GM19025 (cell line): ENCODE results near the gene SHISA8.
A peak's percentile ranks its signal among the peaks of the same experiment; 100 is the strongest.
"Not testable (repeated sequence)": the region's sequence is repeated elsewhere in the genome, so short reads cannot be mapped to it uniquely, and the experiment has no call there.

Experiments used
- ATAC-seq: cut with Tn5 transposase; IDR thresholded peaks from one replicate; pipeline ENCODE4 v1.9.1; 2021; ENCODE audit warnings: mild to moderate bottlenecking, low read depth, moderate library complexity; ENCODE audit not compliant: unreplicated experiment

SHISA8 gene

GRCh38 chr22:41915035-41915785, at the start of gene SHISA8:
SHISA8 (minus strand) TSS chr22:41915074; CDS start chr22:41914667, 407 bp downstream.
- no peak for ATAC-seq

GRCh38 chr22:41964112-41964491, 49.2 kb upstream of the SHISA8 start:
- no peak for ATAC-seq

GRCh38 chr22:41963453-41964111, 48.7 kb upstream of the SHISA8 start:
- no peak for ATAC-seq

- ATAC-seq = no peak
Measured at GRCh38 chr22:41957941-41958556, 43.2 kb upstream of the SHISA8 start.

GRCh38 chr22:41952713-41953112, 37.8 kb upstream of the SHISA8 start:
- no peak for ATAC-seq

GRCh38 chr22:41951898-41952474, 37.1 kb upstream of the SHISA8 start, which contains the start of gene SMIM45:
SMIM45 (plus strand) TSS chr22:41952150.
- ATAC-seq = no peak

- ATAC-seq = peak; percentile 25
Measured at GRCh38 chr22:41949297-41949965, 34.6 kb upstream of the SHISA8 start.

GRCh38 chr22:41948928-41949296, 34.0 kb upstream of the SHISA8 start:
- not testable (repeated sequence) for ATAC-seq

- no peak for ATAC-seq
Measured at GRCh38 chr22:41948142-41948541, 33.3 kb upstream of the SHISA8 start.

- ATAC-seq = no peak
Measured at GRCh38 chr22:41947424-41948080, 32.7 kb upstream of the SHISA8 start.

GRCh38 chr22:41946629-41947423, 32.0 kb upstream of the SHISA8 start, which contains the start of gene CENPM:
CENPM (minus strand) TSS chr22:41947152; CDS start chr22:41947076, 76 bp downstream.
- peak; percentile 73 for ATAC-seq

- ATAC-seq = no peak
Measured at GRCh38 chr22:41943661-41944209, 28.9 kb upstream of the SHISA8 start.

- ATAC-seq = peak; percentile 29
Measured at GRCh38 chr22:41940832-41941765, 26.2 kb upstream of the SHISA8 start.

GRCh38 chr22:41939981-41940831, 25.3 kb upstream of the SHISA8 start:
- ATAC-seq = peak; percentile 51

GRCh38 chr22:41936894-41937169, 22.0 kb upstream of the SHISA8 start:
- no peak for ATAC-seq

- ATAC-seq = no peak
Measured at GRCh38 chr22:41935509-41935908, 20.6 kb upstream of the SHISA8 start.

GRCh38 chr22:41935015-41935351, 20.1 kb upstream of the SHISA8 start:
- no peak for ATAC-seq
